Measurements from ENCODE around the gene UBE2Z.

Gene UBE2Z

GRCh38 chr17:48868916-48869500, 39.2 kb upstream of the UBE2Z start:
- Histone ChIP-seq H3K4me3 (ENCODE audit: low read depth in 1 of 2, low read length in 2 of 2) (no peak overlapping the region), H3K4me2 (ENCODE audit: insufficient read depth, low read length) (no peak overlapping the region), H3K27me3 (ENCODE audit: insufficient read depth, low read length, poor library complexity) (no peaks in the 10 kb centered on the region), H3K4me1 (ENCODE audit: insufficient read depth, low read length) (no peaks in the 10 kb centered on the region), H3K27ac (ENCODE audit: low read length) (no peak overlapping the region), H4K20me1 (ENCODE audit: insufficient read depth, low read length) (no peaks in the 10 kb centered on the region), H3K9me3 (ENCODE audit: insufficient read depth, low read length, severe bottlenecking) (no peaks in the 10 kb centered on the region), H2AFZ (ENCODE audit: low read depth, low read length) (no peak overlapping the region), H3K36me3 (ENCODE audit: insufficient read depth, low read length) (peaks cover 11% of the 10 kb centered on the region), H3K9ac (ENCODE audit: low read depth, low read length) (no peak overlapping the region), H3K79me2 (ENCODE audit: insufficient read depth, low read length) (no peaks in the 10 kb centered on the region)
- ATAC-seq (ENCODE audit: insufficient read depth, low read depth) (no peak), DNase-seq (no peak)
- TF ChIP-seq EZH2 (IDR thresholded peaks at IDR 0.05; ENCODE audit: borderline replicate concordance, low read depth, low read length, severe bottlenecking) (no peak), CTCF (IDR thresholded peaks at IDR 0.05; ENCODE audit: borderline replicate concordance, extremely low read depth, low read length, poor library complexity, severe bottlenecking) (no peak)

DNA sequence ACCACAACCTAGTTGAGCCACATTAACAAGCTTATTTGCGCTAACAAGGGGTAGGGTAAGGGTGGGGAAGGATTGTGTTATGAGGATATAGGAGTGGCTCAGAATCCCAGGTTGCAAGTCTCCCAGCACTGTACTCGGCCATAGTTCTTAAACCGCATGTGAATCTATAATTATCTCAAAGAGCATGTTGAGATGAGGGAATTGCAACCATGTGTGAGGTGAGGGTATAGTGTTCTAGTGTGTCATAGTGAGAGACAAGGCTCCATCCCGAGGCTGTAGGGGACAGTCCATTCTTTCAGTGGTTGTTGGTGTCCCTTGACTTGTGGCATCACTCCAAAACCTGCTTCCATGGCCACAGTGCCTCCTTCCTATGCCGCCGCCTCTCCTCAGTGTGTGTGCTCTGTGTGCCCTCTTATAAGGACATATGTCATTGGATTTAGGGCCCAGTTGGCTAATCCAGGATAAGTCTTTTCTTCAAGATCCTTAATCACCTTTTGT, 38.3 kb upstream of the UBE2Z start:
- Histone ChIP-seq H3K4me2 (ENCODE audit: insufficient read depth, low read length) (no peak overlapping the region), H3K27me3 (ENCODE audit: insufficient read depth, low read length, poor library complexity) (no peaks in the 10 kb centered on the region), H3K9ac (ENCODE audit: low read depth, low read length) (no peak overlapping the region), H3K4me3 (ENCODE audit: low read depth in 1 of 2, low read length in 2 of 2) (no peak overlapping the region), H3K4me1 (ENCODE audit: insufficient read depth, low read length) (no peaks in the 10 kb centered on the region), H3K27ac (ENCODE audit: low read length) (no peak overlapping the region), H3K79me2 (ENCODE audit: insufficient read depth, low read length) (no peaks in the 10 kb centered on the region), H3K9me3 (ENCODE audit: insufficient read depth, low read length, severe bottlenecking) (no peaks in the 10 kb centered on the region), H3K36me3 (ENCODE audit: insufficient read depth, low read length) (peaks cover 2% of the 10 kb centered on the region; the same call in 1 of the 2 replicates), H4K20me1 (ENCODE audit: insufficient read depth, low read length) (no peaks in the 10 kb centered on the region), H2AFZ (ENCODE audit: low read depth, low read length) (no peak overlapping the region)
- TF ChIP-seq CTCF (IDR thresholded peaks at IDR 0.05; ENCODE audit: borderline replicate concordance, extremely low read depth, low read length, poor library complexity, severe bottlenecking) = no peak
- no peak for TF ChIP-seq EZH2 (IDR thresholded peaks at IDR 0.05; ENCODE audit: borderline replicate concordance, low read depth, low read length, severe bottlenecking)
- DNase-seq (no peak), ATAC-seq (ENCODE audit: insufficient read depth, low read depth) (no peak)

DNA sequence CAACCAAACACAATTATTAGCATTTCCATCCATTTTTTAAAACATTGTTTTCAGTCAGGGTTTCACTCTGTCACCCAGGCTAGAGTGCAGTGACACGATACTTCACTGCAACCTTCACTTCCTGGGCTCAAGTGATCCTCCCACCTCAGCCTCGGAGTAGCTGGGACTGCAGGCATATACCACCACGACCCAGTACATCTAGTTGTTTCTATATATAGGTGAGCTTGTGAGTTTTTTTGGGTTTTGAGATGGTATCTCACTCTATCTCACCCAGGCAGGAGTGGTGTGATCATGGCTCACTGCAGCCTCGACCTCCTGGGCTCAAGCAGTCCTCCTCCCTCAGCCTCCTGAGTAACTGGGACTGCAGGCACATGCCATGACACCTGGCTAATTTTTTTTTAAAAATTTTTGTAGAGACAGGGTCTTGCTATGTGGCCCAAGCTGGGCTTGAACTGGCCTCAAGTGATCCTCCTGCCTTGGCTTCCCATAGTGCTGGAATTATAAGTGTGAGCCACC, 37.1 kb upstream of the UBE2Z start:
- no peak for TF ChIP-seq CTCF (IDR thresholded peaks at IDR 0.05; ENCODE audit: borderline replicate concordance, extremely low read depth, low read length, poor library complexity, severe bottlenecking)
- TF ChIP-seq EZH2 (IDR thresholded peaks at IDR 0.05; ENCODE audit: borderline replicate concordance, low read depth, low read length, severe bottlenecking) = no peak
- Histone ChIP-seq H4K20me1 (ENCODE audit: insufficient read depth, low read length) (no peaks in the 10 kb centered on the region), H3K4me2 (ENCODE audit: insufficient read depth, low read length) (no peak overlapping the region), H3K27me3 (ENCODE audit: insufficient read depth, low read length, poor library complexity) (no peaks in the 10 kb centered on the region), H3K79me2 (ENCODE audit: insufficient read depth, low read length) (no peaks in the 10 kb centered on the region), H3K4me1 (ENCODE audit: insufficient read depth, low read length) (no peaks in the 10 kb centered on the region), H3K9me3 (ENCODE audit: insufficient read depth, low read length, severe bottlenecking) (no peaks in the 10 kb centered on the region), H3K4me3 (ENCODE audit: low read depth in 1 of 2, low read length in 2 of 2) (no peak overlapping the region), H2AFZ (ENCODE audit: low read depth, low read length) (no peak overlapping the region), H3K36me3 (ENCODE audit: insufficient read depth, low read length) (no peaks in the 10 kb centered on the region), H3K27ac (ENCODE audit: low read length) (no peak overlapping the region), H3K9ac (ENCODE audit: low read depth, low read length) (no peak overlapping the region)
- DNase-seq (no peak), ATAC-seq (ENCODE audit: insufficient read depth, low read depth) (peak; percentile 22; the same call in 1 of the 3 replicates)

Data from DND-41 (cell line).